HepG2 (cell line): Measurements from ENCODE around the gene YWHAQ. TPM values are rescaled to one million over a fixed set of nuclear protein-coding genes. Genes with fewer than 3 reads are reported as not detected.

Experiments used
- ATF7 ChIP-seq, 2 experiments: fragments of 450-650 bp in 1 of 2; sonication (generic) in 1 of 2; formaldehyde crosslinking in 1 of 2; IDR thresholded peaks; 2 replicates each; pipeline versions ENCODE4 v1.4.0 to v1.6.1; 2016 to 2020; ENCODE audit warnings: antibody characterized with exemption in 1 of 2, mild to moderate bottlenecking in 1 of 2, missing genetic modification reagents in 1 of 2
- HNRNPUL1 ChIP-seq: fragments of 200-400 bp; formaldehyde crosslinking; IDR thresholded peaks from 2 replicates; pipeline ENCODE4 v1.6.1; 2017; ENCODE audit warnings: low read depth, mild to moderate bottlenecking, low read length, moderate library complexity
- MBD4 ChIP-seq: IDR thresholded peaks from 2 replicates; pipeline ENCODE4 v1.6.1; 2012; ENCODE audit warnings: low read length, inconsistent platforms, borderline replicate concordance
- MZF1 ChIP-seq: sonication (generic); formaldehyde crosslinking; IDR thresholded peaks from 2 replicates; pipeline ENCODE4 v1.8.1; 2023; ENCODE audit warnings: mild to moderate bottlenecking, missing genetic modification reagents, borderline replicate concordance
- PITX1 ChIP-seq: sonication (generic); formaldehyde crosslinking; IDR thresholded peaks from 2 replicates; pipeline ENCODE4 v1.5.1; 2020; ENCODE audit warnings: mild to moderate bottlenecking, missing genetic modification reagents
- RFX5 ChIP-seq: IDR thresholded peaks from 2 replicates; pipeline ENCODE4 v1.6.1; 2011; ENCODE audit warnings: low read depth, low read length, improper control_type of control experiment
- RORA ChIP-seq: sonication (generic); formaldehyde crosslinking; IDR thresholded peaks from 2 replicates; pipeline ENCODE4 v1.5.0; 2020; ENCODE audit warnings: mild to moderate bottlenecking, missing genetic modification reagents, moderate library complexity
- SAFB2 ChIP-seq: sonication (generic); formaldehyde crosslinking; IDR thresholded peaks from 2 replicates; pipeline ENCODE4 v1.5.1; 2020; ENCODE audit warnings: missing genetic modification reagents, low read depth, mild to moderate bottlenecking, borderline replicate concordance
- SETDB1 ChIP-seq: sonication (generic); formaldehyde crosslinking; IDR thresholded peaks from 2 replicates; pipeline ENCODE4 v1.5.1; 2020; ENCODE audit warnings: missing genetic modification reagents, mild to moderate bottlenecking, borderline replicate concordance
- SP4 ChIP-seq: sonication (generic); formaldehyde crosslinking; IDR thresholded peaks from 2 replicates; pipeline ENCODE4 v1.8.1; 2023; ENCODE audit warnings: mild to moderate bottlenecking, missing genetic modification reagents
- SUZ12 ChIP-seq: fragments of 150-350 bp; IDR thresholded peaks from 2 replicates; pipeline ENCODE4 v1.6.1; 2014; ENCODE audit warnings: low read depth, low read length
- ZBTB25 ChIP-seq: IDR thresholded peaks from 2 replicates; pipeline ENCODE4 v1.6.1; 2018; ENCODE audit warnings: missing genetic modification reagents
- ZBTB38 ChIP-seq: sonication (generic); formaldehyde crosslinking; IDR thresholded peaks from 2 replicates; pipeline ENCODE4 v1.5.1; 2020; ENCODE audit warnings: mild to moderate bottlenecking, missing genetic modification reagents
- ZKSCAN1 ChIP-seq: fragments of 150-350 bp; IDR thresholded peaks from 2 replicates; pipeline ENCODE4 v1.6.1; 2014; ENCODE audit warnings: low read length
- ZMYM3 ChIP-seq: sonication (generic); formaldehyde crosslinking; IDR thresholded peaks from 2 replicates; pipeline ENCODE4 v1.5.1; 2020; ENCODE audit warnings: mild to moderate bottlenecking, missing genetic modification reagents
- ZNF136 ChIP-seq: sonication (generic); formaldehyde crosslinking; IDR thresholded peaks from 2 replicates; pipeline ENCODE4 v1.8.1; 2022; ENCODE audit warnings: low read depth, mild to moderate bottlenecking, moderate library complexity, missing genetic modification reagents
- ZNF207 ChIP-seq: fragments of 450-650 bp; IDR thresholded peaks from 2 replicates; pipeline ENCODE4 v1.6.1; 2016; ENCODE audit warnings: antibody characterized with exemption, borderline replicate concordance
- ZNF232 ChIP-seq: sonication (generic); formaldehyde crosslinking; IDR thresholded peaks from 2 replicates; pipeline ENCODE4 v1.4.0; 2020; ENCODE audit warnings: missing genetic modification reagents, borderline replicate concordance
- ZNF274 ChIP-seq: sonication (generic); formaldehyde crosslinking; IDR thresholded peaks from 2 replicates; pipeline ENCODE4 v1.5.1; 2020; ENCODE audit warnings: mild to moderate bottlenecking, missing genetic modification reagents
- ZNF333 ChIP-seq: sonication (generic); formaldehyde crosslinking; IDR thresholded peaks from 2 replicates; pipeline ENCODE4 v1.4.0; 2020; ENCODE audit warnings: mild to moderate bottlenecking, missing genetic modification reagents, borderline replicate concordance
- ZNF382 ChIP-seq: sonication (generic); formaldehyde crosslinking; IDR thresholded peaks from 2 replicates; pipeline ENCODE4 v1.5.0; 2020; ENCODE audit warnings: missing genetic modification reagents, mild to moderate bottlenecking, borderline replicate concordance
- ZNF503 ChIP-seq: sonication (generic); formaldehyde crosslinking; IDR thresholded peaks from 2 replicates; pipeline ENCODE4 v1.4.0; 2020; ENCODE audit warnings: missing genetic modification reagents
- ZSCAN31 ChIP-seq: sonication (generic); formaldehyde crosslinking; IDR thresholded peaks from 2 replicates; pipeline ENCODE4 v1.5.0; 2020; ENCODE audit warnings: low read depth, mild to moderate bottlenecking, missing genetic modification reagents
- polyA plus RNA-seq, 8 experiments: library from polyadenylated mRNA; depleted of rRNA in 3 of 8; stranded (reverse) in 7 of 8; unstranded in 1 of 8; fragments of >200 nt; fragmentation: Illumina TruSeq in 4 of 8; extraction: Trizol in 4 of 8; gene quantifications; 2 replicates each; pipeline versions ENCODE4 v1.2.1 to v1.2.3, GENCODE V29; 2011 to 2016; ENCODE audit warnings: low read depth in 4 of 8, missing spikeins in 1 of 8, mixed read lengths in 1 of 8; ENCODE audit not compliant: insufficient read depth in 1 of 8
- total RNA-seq, 5 experiments: library from RNA; depleted of rRNA; stranded (reverse); fragments of >200 nt; fragmentation: Illumina TruSeq; extraction: Trizol; gene quantifications; 2 replicates each; pipeline ENCODE4 v1.2.3, GENCODE V29; 2016; ENCODE audit warnings: low read depth in 1 of 5
- TF ChIP-seq, protein P1 (sequence below): IDR thresholded peaks from 2 replicates; pipeline ENCODE4 v1.6.1; 2016; ENCODE audit warnings: mild to moderate bottlenecking, missing biosample characterization, missing genetic modification reagents
- TF ChIP-seq, protein P2 (sequence below): sonication (generic); formaldehyde crosslinking; IDR thresholded peaks from 2 replicates; pipeline ENCODE4 v1.4.0; 2020; ENCODE audit warnings: missing genetic modification reagents; ENCODE audit errors: not compliant biosample characterization

Gene YWHAQ
- total and polyA plus RNA-seq, 2 of the 13 experiments (the other 11 are each of a cell fraction or from before 2014, with no cell fraction given): 160 to 304 TPM

GRCh38 chr2:9630736-9631552, at the start of gene YWHAQ (continued):
- TF ChIP-seq PITX1 (CRISPR knock-in tag) (peak; percentile 73; the same call in 1 of the 2 replicates), ZNF232 (CRISPR knock-in tag) (peak; percentile 87; the same call in 1 of the 2 replicates), ZNF274 (CRISPR knock-in tag) (peak; percentile 70), ZNF136 (0 out of 2 replicates have a peak, but pooled peaks have one; percentile 57), ZBTB25 (CRISPR knock-in tag) (peak; percentile 70; the same call in 1 of the 2 replicates), MZF1 (no peak), RFX5 (peak; percentile 100), ATF7 (IDR thresholded peaks at IDR 0.05) (no peak), ATF7 (CRISPR knock-in tag; IDR thresholded peaks at IDR 0.05) (peak; percentile 25; the same call in 1 of the 2 replicates), ZNF382 (CRISPR knock-in tag) (no peak), SAFB2 (peak; percentile 44; the same call in 1 of the 2 replicates), ZKSCAN1 (peak; percentile 8; the same call in 1 of the 2 replicates), ZNF503 (CRISPR knock-in tag) (peak; percentile 67), HNRNPUL1 (no peak), SUZ12 (no peak), ZBTB38 (0 out of 2 replicates have a peak, but pooled peaks have one; percentile 16), SP4 (CRISPR knock-in tag) (peak; percentile 100), ZMYM3 (CRISPR knock-in tag) (no peak; the same call in 1 of the 2 replicates), MBD4 (no peak), ZNF207 (no peak), ZSCAN31 (CRISPR knock-in tag) (peak; percentile 77), RORA (CRISPR knock-in tag) (no peak), ZNF333 (CRISPR knock-in tag) (no peak; the same call in none of the 2 replicates), SETDB1 (CRISPR knock-in tag) (no peak)
- TF ChIP-seq, protein P1, sequence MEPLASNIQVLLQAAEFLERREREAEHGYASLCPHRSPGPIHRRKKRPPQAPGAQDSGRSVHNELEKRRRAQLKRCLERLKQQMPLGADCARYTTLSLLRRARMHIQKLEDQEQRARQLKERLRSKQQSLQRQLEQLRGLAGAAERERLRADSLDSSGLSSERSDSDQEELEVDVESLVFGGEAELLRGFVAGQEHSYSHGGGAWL: no peak; the same call in none of the 2 replicates
- TF ChIP-seq, protein P2, sequence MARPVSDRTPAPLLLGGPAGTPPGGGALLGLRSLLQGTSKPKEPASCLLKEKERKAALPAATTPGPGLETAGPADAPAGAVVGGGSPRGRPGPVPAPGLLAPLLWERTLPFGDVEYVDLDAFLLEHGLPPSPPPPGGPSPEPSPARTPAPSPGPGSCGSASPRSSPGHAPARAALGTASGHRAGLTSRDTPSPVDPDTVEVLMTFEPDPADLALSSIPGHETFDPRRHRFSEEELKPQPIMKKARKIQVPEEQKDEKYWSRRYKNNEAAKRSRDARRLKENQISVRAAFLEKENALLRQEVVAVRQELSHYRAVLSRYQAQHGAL (CRISPR knock-in tag): no peak
